ENCODE results near the gene BDKRB2.

BDKRB2 gene

DNA sequence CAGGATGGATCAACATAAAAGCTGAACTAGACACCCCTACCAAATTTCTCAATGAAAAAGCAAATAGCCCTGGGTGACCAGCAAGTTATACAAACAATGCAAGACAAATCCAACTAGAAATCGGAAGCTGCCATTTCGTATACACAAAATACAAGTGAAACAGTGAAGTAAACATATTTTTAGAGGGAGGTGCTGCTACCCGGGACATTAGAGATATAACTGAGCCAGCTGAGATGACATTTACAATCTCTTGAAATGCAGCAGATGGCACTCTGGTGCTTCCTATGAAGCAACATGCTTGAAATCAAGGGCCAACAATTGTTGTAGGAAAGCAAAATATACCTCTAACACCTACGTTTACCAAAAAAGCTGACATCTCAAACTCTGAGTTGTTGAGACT, 76.8 kb downstream of the BDKRB2 start:
- TF ChIP-seq, protein P1, sequence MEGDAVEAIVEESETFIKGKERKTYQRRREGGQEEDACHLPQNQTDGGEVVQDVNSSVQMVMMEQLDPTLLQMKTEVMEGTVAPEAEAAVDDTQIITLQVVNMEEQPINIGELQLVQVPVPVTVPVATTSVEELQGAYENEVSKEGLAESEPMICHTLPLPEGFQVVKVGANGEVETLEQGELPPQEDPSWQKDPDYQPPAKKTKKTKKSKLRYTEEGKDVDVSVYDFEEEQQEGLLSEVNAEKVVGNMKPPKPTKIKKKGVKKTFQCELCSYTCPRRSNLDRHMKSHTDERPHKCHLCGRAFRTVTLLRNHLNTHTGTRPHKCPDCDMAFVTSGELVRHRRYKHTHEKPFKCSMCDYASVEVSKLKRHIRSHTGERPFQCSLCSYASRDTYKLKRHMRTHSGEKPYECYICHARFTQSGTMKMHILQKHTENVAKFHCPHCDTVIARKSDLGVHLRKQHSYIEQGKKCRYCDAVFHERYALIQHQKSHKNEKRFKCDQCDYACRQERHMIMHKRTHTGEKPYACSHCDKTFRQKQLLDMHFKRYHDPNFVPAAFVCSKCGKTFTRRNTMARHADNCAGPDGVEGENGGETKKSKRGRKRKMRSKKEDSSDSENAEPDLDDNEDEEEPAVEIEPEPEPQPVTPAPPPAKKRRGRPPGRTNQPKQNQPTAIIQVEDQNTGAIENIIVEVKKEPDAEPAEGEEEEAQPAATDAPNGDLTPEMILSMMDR (IDR thresholded peaks at IDR 0.05; ENCODE audit: extremely low read depth, insufficient read depth, missing control alignments): no peak
- no peak for DNase-seq (ENCODE audit: low spot score)
- in situ Hi-C loops (cut with MboI; ENCODE audit: low pct_unique_long_range_greater_than_20kb, low sequenced_read_pairs, unreplicated experiment): loop anchor here (25.0 kb wide), 1 partner anchor 719 kb away; no protein-coding TSS in a partner anchor

DNA sequence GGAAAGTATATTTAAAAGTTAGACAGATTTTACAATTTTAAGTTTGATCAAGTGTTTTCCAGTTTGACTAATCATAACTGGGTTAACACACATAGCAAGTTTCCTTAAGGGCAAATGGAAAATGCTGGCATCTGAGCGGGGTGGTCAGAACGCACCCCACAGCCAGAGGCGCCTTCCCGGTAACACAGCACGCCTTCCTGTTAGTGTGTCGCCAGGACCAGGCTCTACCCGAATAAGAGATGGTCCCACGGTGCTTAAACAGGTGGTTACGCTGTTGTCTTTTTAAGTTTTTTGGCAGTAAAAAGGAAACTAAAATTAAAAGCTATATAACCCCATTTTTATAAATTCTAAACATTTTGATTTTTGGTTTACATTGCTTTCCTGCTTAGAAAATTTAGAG, 79.4 kb downstream of the BDKRB2 start:
- in situ Hi-C loops (cut with MboI; ENCODE audit: low pct_unique_long_range_greater_than_20kb, low sequenced_read_pairs, unreplicated experiment): loop anchor here (25.0 kb wide), 1 partner anchor 722 kb away; no protein-coding TSS in a partner anchor
- DNase-seq (ENCODE audit: low spot score): no peak
- TF ChIP-seq, protein P1 (IDR thresholded peaks at IDR 0.05; ENCODE audit: extremely low read depth, insufficient read depth, missing control alignments): no peak

DNA sequence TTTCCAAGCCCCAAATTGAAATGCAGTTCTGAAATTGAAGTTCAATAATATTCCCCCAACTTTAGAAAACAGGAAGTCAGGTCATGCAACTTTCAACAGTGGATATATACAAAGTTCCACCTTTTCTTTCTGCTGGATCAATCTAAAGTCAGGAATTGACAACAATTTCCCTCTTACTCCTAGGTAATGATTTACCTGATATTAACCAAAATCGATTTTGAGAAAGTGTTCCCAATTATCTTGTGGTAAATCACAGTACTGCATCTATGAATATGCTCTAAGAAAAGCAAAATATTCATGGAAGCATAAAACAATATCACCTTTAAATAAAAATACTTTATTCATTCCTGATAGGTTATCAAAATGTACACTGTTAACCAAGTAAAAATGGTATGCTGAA, 79.8 kb downstream of the BDKRB2 start:
- no peak for DNase-seq (ENCODE audit: low spot score)
- TF ChIP-seq, protein P1 (IDR thresholded peaks at IDR 0.05; ENCODE audit: extremely low read depth, insufficient read depth, missing control alignments): no peak
- in situ Hi-C loops (cut with MboI; ENCODE audit: low pct_unique_long_range_greater_than_20kb, low sequenced_read_pairs, unreplicated experiment): loop anchor here (25.0 kb wide), 1 partner anchor 722 kb away; no protein-coding TSS in a partner anchor

DNA sequence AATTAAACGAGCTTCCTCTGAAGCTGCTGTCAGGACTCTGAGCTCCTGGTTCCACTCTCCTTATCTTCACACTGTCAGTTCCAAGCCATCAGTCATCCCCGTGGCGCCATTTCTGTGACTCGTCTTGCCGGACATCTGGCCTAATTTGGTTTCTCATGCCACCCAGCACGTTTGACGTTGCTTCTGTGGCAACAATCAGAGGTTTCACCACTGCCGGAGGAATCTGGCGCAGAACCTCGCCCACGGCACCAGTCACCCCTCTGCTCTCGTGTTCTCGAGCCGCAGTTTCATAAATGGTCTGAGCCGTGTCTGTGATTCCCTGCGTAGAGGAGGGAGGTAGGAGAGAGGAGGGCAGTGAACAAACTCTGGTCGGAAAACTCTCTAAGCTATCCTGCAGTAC, 81.0 kb downstream of the BDKRB2 start:
- in situ Hi-C loops (cut with MboI; ENCODE audit: low pct_unique_long_range_greater_than_20kb, low sequenced_read_pairs, unreplicated experiment): loop anchor here (25.0 kb wide), 1 partner anchor 723 kb away; no protein-coding TSS in a partner anchor
- no peak for DNase-seq (ENCODE audit: low spot score)
- TF ChIP-seq, protein P1 (IDR thresholded peaks at IDR 0.05; ENCODE audit: extremely low read depth, insufficient read depth, missing control alignments): no peak

DNA sequence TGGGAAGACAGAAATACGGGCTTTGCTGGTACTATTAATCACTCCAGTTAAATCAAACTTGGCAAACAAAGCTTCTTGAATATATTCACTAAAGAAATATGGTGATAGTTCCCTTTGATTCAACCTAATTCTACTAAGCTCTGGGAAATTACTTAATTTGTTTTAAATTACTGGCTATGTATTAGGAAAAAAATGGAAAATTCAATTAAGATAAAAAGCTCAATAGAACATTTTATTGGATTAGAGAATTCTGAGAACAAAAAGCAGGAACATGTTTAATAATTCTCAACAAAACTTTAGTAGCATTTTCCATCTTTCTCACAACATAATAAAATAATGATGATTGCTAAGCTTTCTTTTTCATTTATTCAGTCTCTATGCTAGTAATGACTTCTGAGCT, 81.6 kb downstream of the BDKRB2 start:
- TF ChIP-seq, protein P1 (IDR thresholded peaks at IDR 0.05; ENCODE audit: extremely low read depth, insufficient read depth, missing control alignments): no peak
- DNase-seq (ENCODE audit: low spot score): no peak
- in situ Hi-C loops (cut with MboI; ENCODE audit: low pct_unique_long_range_greater_than_20kb, low sequenced_read_pairs, unreplicated experiment): loop anchor here (25.0 kb wide), 1 partner anchor 724 kb away; no protein-coding TSS in a partner anchor

DNA sequence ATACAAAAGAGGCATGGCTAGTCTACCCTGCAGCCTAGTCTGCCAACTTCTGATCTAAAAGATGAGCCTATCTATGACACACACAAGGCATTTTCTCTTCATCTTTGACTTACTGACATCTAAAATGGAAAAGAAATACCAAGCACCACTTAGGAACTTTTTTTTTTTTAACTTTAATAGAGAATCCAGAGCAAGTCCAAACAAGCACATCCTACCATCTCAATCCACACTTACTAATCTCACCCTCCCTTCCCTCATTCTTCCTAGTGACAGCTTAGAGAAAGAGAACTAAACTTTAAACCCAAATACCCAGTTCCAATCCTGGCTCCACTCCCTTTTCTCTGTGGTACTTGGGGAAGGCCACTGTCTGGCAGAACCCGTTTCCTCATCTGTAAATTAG, 83.2 kb downstream of the BDKRB2 start:
- DNase-seq (ENCODE audit: low spot score): no peak
- in situ Hi-C loops (cut with MboI; ENCODE audit: low pct_unique_long_range_greater_than_20kb, low sequenced_read_pairs, unreplicated experiment): loop anchor here (25.0 kb wide), 1 partner anchor 726 kb away; no protein-coding TSS in a partner anchor
- TF ChIP-seq, protein P1 (IDR thresholded peaks at IDR 0.05; ENCODE audit: extremely low read depth, insufficient read depth, missing control alignments): no peak
